WTC11 (cell line): Measurements from ENCODE around the gene C12orf43. TPM values are rescaled to one million over a fixed set of nuclear protein-coding genes. Genes with fewer than 3 reads are reported as not detected.

Source experiments
- ATAC-seq: fragments of 200-7000 bp; cut with Tn5 transposase; 2 replicates; pipeline ENCODE4 v1.10.0; 2021; ENCODE audit warnings: mild to moderate bottlenecking, moderate library complexity
- CTCF ChIA-PET: fragments of 300-600 bp; sonication (Branson Sonifier 250); formaldehyde crosslinking; loops from one replicate; lab custom pipeline; 2021; ENCODE audit warnings: antibody characterized with exemption; lab: Charles Lee
- POLR2A ChIA-PET: fragments of 350-600 bp; sonication (Branson Sonifier 250); formaldehyde crosslinking; loops from one replicate; lab custom pipeline; 2021; ENCODE audit warnings: antibody characterized with exemption; lab: Charles Lee
- DNase-seq: peaks from one replicate; pipeline ENCODE4 v3.0.0; 2021; ENCODE audit warnings: low spot score
- H3K27ac Mint-ChIP-seq: 2 replicates; pipeline ENCODE4 v1.8.0; 2021; ENCODE audit warnings: mixed read lengths
- H3K27me3 Mint-ChIP-seq: 2 replicates; pipeline ENCODE4 v1.8.0; 2021; ENCODE audit warnings: low read depth, mild to moderate bottlenecking, moderate library complexity, mixed read lengths
- H3K36me3 Mint-ChIP-seq: 2 replicates; pipeline ENCODE4 v1.8.0; 2021; ENCODE audit warnings: mixed read lengths
- H3K4me1 Mint-ChIP-seq: 2 replicates; pipeline ENCODE4 v1.8.0; 2022; ENCODE audit warnings: mixed read lengths
- H3K4me3 Mint-ChIP-seq: 2 replicates; pipeline ENCODE4 v1.8.0; 2021; ENCODE audit warnings: mild to moderate bottlenecking, moderate library complexity, mixed read lengths
- H3K9me3 Mint-ChIP-seq: 2 replicates; pipeline ENCODE4 v1.8.0; 2021; ENCODE audit warnings: mixed read lengths
- AFF4 ChIP-seq: sonication (generic); formaldehyde crosslinking; IDR thresholded peaks from 2 replicates; pipeline ENCODE4 v1.8.1; 2023; ENCODE audit warnings: mild to moderate bottlenecking, missing genetic modification reagents, borderline replicate concordance
- ARID4B ChIP-seq: sonication (generic); formaldehyde crosslinking; IDR thresholded peaks from 2 replicates; pipeline ENCODE4 v1.8.0; 2023; ENCODE audit warnings: missing genetic modification reagents, mild to moderate bottlenecking, borderline replicate concordance
- ATF3 ChIP-seq: sonication (generic); formaldehyde crosslinking; conservative IDR thresholded peaks from 2 replicates; pipeline ENCODE4 v1.8.1; 2022; ENCODE audit warnings: mild to moderate bottlenecking, missing genetic modification reagents
- CBFB ChIP-seq: sonication (generic); formaldehyde crosslinking; IDR thresholded peaks from 2 replicates; pipeline ENCODE4 v1.8.1; 2022; ENCODE audit warnings: mild to moderate bottlenecking, low read depth, missing genetic modification reagents
- E2F5 ChIP-seq: sonication (generic); formaldehyde crosslinking; IDR thresholded peaks from 2 replicates; pipeline ENCODE4 v1.8.1; 2022; ENCODE audit warnings: mild to moderate bottlenecking, moderate library complexity, missing genetic modification reagents
- ERG ChIP-seq: fragments of 250-450 bp; sonication (Bioruptor Pico); IDR thresholded peaks from 2 replicates; pipeline ENCODE4 v1.8.0; 2021; ENCODE audit warnings: mild to moderate bottlenecking
- ETV6 ChIP-seq: sonication (generic); formaldehyde crosslinking; IDR thresholded peaks from 2 replicates; pipeline ENCODE4 v1.8.1; 2022; ENCODE audit warnings: mild to moderate bottlenecking, missing genetic modification reagents
- FOXJ3 ChIP-seq: sonication (generic); formaldehyde crosslinking; IDR thresholded peaks from 2 replicates; pipeline ENCODE4 v1.9.0; 2021; ENCODE audit warnings: missing genetic modification reagents, mild to moderate bottlenecking, borderline replicate concordance
- FOXP1 ChIP-seq: sonication (generic); formaldehyde crosslinking; IDR thresholded peaks from 2 replicates; pipeline ENCODE4 v1.8.0; 2022; ENCODE audit warnings: missing genetic modification reagents, mild to moderate bottlenecking, moderate library complexity, borderline replicate concordance
- GRHL2 ChIP-seq: fragments of 250-450 bp; sonication (Bioruptor Pico); IDR thresholded peaks from 2 replicates; pipeline ENCODE4 v1.8.0; 2022; ENCODE audit warnings: mild to moderate bottlenecking, moderate library complexity; ENCODE audit not compliant: insufficient replicate concordance, severe bottlenecking
- HMGXB4 ChIP-seq: sonication (generic); formaldehyde crosslinking; IDR thresholded peaks from 2 replicates; pipeline ENCODE4 v1.8.1; 2023; ENCODE audit warnings: mild to moderate bottlenecking, moderate library complexity, missing genetic modification reagents
- JUN ChIP-seq: sonication (generic); formaldehyde crosslinking; IDR thresholded peaks from 2 replicates; pipeline ENCODE4 v1.8.0; 2023; ENCODE audit warnings: mild to moderate bottlenecking, missing genetic modification reagents
- MXD4 ChIP-seq: fragments of 250-450 bp; sonication (Bioruptor Pico); IDR thresholded peaks from 2 replicates; pipeline ENCODE4 v1.8.0; 2021; ENCODE audit warnings: mild to moderate bottlenecking, moderate library complexity, borderline replicate concordance
- NFYB ChIP-seq: sonication (generic); formaldehyde crosslinking; conservative IDR thresholded peaks from 2 replicates; pipeline ENCODE4 v1.8.0; 2022; ENCODE audit warnings: low read depth, missing genetic modification reagents
- NR2C2 ChIP-seq: sonication (generic); formaldehyde crosslinking; IDR thresholded peaks from 2 replicates; pipeline ENCODE4 v1.8.0; 2022; ENCODE audit warnings: mild to moderate bottlenecking, missing genetic modification reagents
- RELA ChIP-seq: sonication (generic); formaldehyde crosslinking; IDR thresholded peaks from 2 replicates; pipeline ENCODE4 v1.8.1; 2022; ENCODE audit warnings: missing genetic modification reagents, mild to moderate bottlenecking, borderline replicate concordance
- SMAD3 ChIP-seq: sonication (generic); formaldehyde crosslinking; IDR thresholded peaks from 2 replicates; pipeline ENCODE4 v1.8.0; 2022; ENCODE audit warnings: missing genetic modification reagents, mild to moderate bottlenecking, borderline replicate concordance
- SMAD4 ChIP-seq: sonication (generic); formaldehyde crosslinking; IDR thresholded peaks from 2 replicates; pipeline ENCODE4 v1.8.0; 2022; ENCODE audit warnings: mild to moderate bottlenecking, missing genetic modification reagents
- TP53 ChIP-seq: sonication (generic); formaldehyde crosslinking; IDR thresholded peaks from 2 replicates; pipeline ENCODE4 v1.8.1; 2023; ENCODE audit warnings: mild to moderate bottlenecking, missing genetic modification reagents
- USF2 ChIP-seq: sonication (generic); formaldehyde crosslinking; IDR thresholded peaks from 2 replicates; pipeline ENCODE4 v1.8.1; 2023; ENCODE audit warnings: mild to moderate bottlenecking, missing genetic modification reagents, moderate library complexity
- ZNF138 ChIP-seq: sonication (generic); formaldehyde crosslinking; conservative IDR thresholded peaks from 2 replicates; pipeline ENCODE4 v1.8.1; 2022; ENCODE audit warnings: mild to moderate bottlenecking, moderate library complexity, missing genetic modification reagents
- ZNF219 ChIP-seq: sonication (generic); formaldehyde crosslinking; IDR thresholded peaks from 2 replicates; pipeline ENCODE4 v1.8.0; 2023; ENCODE audit warnings: missing genetic modification reagents, mild to moderate bottlenecking, borderline replicate concordance
- ZNF671 ChIP-seq: fragments of 250-450 bp; sonication (Bioruptor Pico); IDR thresholded peaks from 2 replicates; pipeline ENCODE4 v1.8.0; 2021; ENCODE audit warnings: mild to moderate bottlenecking
- total RNA-seq: library from RNA; stranded (reverse); gene quantifications from 3 replicates; pipeline ENCODE4 v1.2.3, GENCODE V29; 2021

The C12orf43 gene
- total RNA-seq, 1 experiment from 2014 or later: 20.7 TPM

- Mint-ChIP-seq H3K27ac (no peak overlapping the region), H3K36me3 (peaks cover 21% of the 10 kb centered on the region), H3K27me3 (no peaks in the 10 kb centered on the region), H3K9me3 (no peaks in the 10 kb centered on the region), H3K4me3 (no peak overlapping the region), H3K4me1 (peaks cover 10% of the 10 kb centered on the region)
- DNase-seq (no peak), ATAC-seq (no peak)
- ChIA-PET CTCF (interaction anchor here (1.2 to 1.4 kb wide), 2 partner anchors 23 to 352 kb away, joined by 3 to 4 read pairs; partner anchors contain the start of gene HNF1A), POLR2A (interaction anchor here (1.3 kb wide), 1 partner anchor 28 kb away, joined by 3 read pairs; no protein-coding TSS in a partner anchor)
- TF ChIP-seq USF2 (CRISPR knock-in tag) (no peak), GRHL2 (CRISPR knock-in tag) (no peak), FOXJ3 (CRISPR knock-in tag) (no peak), FOXP1 (CRISPR knock-in tag) (no peak), ETV6 (no peak), AFF4 (CRISPR knock-in tag) (no peak), ZNF219 (CRISPR knock-in tag) (no peak), ATF3 (CRISPR knock-in tag) (no peak), NR2C2 (CRISPR knock-in tag) (no peak), JUN (no peak), SMAD4 (CRISPR knock-in tag) (no peak), ARID4B (no peak), NFYB (CRISPR knock-in tag) (no peak), ZNF138 (CRISPR knock-in tag) (no peak), ZNF671 (CRISPR knock-in tag) (no peak), RELA (no peak)
These were observed 15.2 kb downstream of the C12orf43 start for GRCh38 chr12:121001060-121001459.

GRCh38 chr12:121000530-121000929, 15.8 kb downstream of the C12orf43 start:
- POLR2A ChIA-PET: no interaction called here
- H3K4me3 Mint-ChIP-seq: no peak overlapping the region
- H3K4me1 Mint-ChIP-seq: peaks cover 10% of the 10 kb centered on the region
- H3K36me3 Mint-ChIP-seq: peaks cover 20% of the 10 kb centered on the region
- no peak overlapping the region for H3K27ac Mint-ChIP-seq
- DNase-seq: no peak
- H3K27me3 Mint-ChIP-seq: no peaks in the 10 kb centered on the region
- H3K9me3 Mint-ChIP-seq: no peaks in the 10 kb centered on the region
- CTCF ChIA-PET: interaction anchor here (1.4 kb wide), 1 partner anchor 23 kb away, joined by 3 read pairs; the partner anchor contains the start of gene HNF1A
- no peak for ATAC-seq
- TF ChIP-seq SMAD3 (CRISPR knock-in tag) (no peak), MXD4 (CRISPR knock-in tag) (no peak), ERG (CRISPR knock-in tag) (no peak), CBFB (CRISPR knock-in tag) (no peak), HMGXB4 (CRISPR knock-in tag) (no peak), E2F5 (CRISPR knock-in tag) (no peak), TP53 (CRISPR knock-in tag) (no peak)
